ENCODE results near the gene ZMIZ2.

The ZMIZ2 gene

DNA sequence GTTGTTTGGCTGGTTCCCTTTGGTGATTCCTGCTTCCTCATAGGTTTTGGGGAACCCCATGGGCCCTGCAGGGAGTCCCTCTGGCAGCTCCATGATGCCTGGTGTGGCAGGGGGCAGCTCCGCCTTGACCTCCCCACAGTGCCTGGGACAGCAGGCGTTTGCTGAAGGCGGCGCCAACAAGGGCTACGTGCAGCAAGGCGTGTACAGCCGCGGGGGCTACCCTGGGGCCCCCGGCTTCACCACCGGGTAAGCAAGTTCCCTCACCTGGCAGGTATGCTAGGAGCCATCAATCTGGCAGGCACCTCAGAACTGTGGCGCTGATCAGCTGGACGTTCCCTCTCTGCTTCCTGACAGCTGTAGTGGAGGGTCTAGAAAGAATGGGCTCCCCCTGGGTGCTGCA lies 8.3 kb downstream of the ZMIZ2 start:
- DNase-seq, result no peak

DNA sequence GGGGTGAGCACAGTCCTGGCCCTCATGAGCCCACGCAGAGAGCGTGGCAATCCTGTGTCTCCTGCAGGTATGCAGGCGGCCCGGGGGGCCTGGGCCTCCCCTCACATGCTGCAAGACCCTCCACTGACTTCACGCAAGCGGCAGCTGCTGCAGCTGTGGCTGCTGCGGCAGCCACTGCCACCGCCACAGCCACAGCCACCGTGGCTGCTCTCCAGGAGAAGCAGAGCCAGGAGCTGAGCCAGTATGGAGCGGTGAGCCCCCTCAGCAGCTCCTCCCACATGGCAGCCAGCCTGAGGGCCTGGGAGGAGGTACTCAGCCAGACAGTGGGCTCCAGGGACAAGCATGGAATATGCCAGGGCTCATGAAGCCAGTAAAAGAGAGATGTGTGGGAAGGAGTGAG lies 8.7 kb downstream of the ZMIZ2 start:
- peak in 31 of 58 donors; percentile 16 to 65 (median 37) for DNase-seq

DNA sequence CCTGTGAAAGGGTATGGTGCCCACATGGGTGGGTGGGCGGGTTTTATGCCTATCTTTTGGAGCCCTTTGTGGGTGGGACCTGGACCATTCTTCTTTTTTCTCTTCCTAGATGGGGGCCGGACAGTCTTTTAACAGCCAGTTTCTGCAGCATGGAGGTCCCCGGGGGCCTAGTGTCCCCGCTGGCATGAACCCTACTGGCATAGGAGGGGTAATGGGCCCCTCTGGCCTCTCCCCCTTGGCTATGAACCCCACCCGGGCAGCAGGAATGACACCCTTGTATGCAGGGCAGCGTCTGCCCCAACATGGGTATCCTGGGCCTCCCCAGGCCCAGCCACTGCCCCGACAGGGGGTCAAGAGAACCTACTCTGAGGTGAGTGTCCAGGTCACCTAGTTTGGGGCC lies 9.1 kb downstream of the ZMIZ2 start:
- no peak for DNase-seq

DNA sequence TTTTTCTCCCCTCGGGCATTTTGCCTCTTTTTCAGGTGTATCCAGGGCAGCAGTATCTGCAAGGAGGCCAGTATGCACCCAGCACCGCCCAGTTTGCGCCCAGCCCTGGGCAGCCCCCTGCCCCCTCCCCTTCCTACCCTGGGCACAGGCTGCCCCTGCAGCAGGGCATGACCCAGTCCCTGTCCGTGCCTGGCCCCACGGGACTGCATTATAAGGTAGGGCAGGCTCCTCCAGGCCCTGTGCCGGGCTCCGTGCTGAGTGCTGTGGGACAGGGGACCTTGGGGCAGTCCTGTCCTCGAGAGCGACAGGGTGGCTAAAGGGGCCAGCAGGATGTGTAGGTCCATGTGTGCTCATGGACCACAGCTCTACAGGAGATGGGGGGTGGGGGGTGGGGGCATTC lies 10.6 kb downstream of the ZMIZ2 start:
- DNase-seq, result no peak

DNA sequence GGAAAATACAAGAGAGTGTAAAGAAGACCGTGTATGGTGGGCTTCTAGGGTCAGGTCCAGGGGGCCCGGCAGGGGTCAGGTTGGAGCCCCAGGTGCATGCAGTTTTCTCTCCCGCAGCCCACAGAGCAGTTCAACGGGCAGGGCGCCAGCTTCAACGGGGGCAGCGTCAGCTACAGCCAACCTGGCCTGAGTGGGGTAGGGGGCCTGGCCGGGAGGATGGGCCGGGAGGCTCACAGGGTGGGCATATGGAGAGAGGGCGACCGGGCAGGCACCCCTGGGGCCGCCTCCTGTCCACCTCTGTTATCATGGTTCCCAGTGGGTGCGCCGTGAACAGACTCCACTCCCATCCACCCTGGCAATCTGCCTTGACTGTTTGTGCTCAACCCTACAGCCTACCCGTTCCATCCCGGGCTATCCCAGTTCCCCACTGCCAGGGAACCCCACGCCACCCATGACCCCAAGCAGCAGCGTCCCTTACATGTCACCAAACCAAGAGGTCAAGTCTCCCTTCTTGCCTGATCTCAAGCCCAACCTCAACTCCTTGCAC lies 11.5 kb downstream of the ZMIZ2 start:
- DNase-seq, result no peak

DNA sequence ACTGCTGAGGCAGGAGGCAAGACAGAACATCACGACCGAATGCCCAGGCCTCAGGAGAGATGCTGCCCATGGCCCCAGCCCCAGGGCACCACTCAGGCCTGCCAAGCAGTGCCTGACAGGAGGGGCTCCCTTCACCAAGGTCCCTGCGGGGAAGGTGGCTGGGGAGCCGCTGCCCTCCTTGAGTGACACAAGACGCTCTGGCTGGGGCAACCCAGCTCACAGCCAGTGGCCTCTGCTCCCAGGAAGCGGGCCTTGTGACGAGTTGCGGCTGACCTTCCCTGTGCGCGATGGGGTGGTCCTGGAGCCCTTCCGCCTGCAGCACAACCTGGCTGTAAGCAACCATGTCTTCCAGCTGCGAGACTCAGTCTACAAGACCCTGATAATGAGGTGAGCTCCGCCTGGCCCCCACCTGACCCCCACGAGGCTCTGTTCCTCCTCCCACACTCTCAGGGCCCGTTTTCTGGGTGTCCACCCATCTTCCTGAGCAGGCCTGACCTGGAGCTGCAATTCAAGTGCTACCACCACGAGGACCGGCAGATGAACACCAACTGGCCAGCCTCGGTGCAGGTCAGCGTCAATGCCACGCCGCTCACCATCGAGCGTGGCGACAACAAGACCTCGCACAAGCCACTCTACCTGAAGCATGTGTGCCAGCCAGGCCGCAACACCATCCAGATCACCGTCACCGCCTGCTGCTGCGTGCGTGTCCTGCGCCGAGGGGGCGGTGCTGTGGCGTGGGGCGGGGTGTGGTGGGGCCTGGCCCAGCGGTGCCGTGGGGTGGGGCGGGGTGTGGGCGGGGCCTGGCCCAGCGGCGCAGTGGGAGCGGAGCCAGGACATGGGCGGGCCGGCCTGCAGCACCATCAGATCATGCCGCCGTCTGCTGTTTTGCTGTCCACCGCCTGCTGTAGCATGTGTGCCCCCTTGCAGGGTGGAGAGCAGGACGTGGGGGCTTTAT lies 12.8 kb downstream of the ZMIZ2 start:
- DNase-seq, result no peak

DNA sequence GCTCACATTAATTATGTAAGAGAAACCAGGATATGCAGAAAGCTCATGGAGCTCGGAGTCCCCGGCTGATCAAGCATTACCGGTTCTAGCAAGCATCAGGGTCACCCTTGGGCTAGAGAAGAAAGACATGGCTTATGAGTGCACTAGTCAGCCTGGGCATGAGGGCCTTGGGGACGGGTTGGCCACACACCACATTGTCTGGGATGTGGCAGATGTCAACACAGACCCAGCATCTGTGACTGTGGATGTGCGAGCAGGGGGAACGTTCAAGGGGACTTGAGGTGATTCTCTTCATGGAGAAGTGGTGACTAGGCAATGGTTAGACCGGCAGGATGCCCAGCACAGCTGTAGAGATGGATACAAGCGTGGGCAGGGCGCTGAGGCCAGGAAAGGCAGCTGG lies 13.7 kb downstream of the ZMIZ2 start:
- DNase-seq, result no peak

DNA sequence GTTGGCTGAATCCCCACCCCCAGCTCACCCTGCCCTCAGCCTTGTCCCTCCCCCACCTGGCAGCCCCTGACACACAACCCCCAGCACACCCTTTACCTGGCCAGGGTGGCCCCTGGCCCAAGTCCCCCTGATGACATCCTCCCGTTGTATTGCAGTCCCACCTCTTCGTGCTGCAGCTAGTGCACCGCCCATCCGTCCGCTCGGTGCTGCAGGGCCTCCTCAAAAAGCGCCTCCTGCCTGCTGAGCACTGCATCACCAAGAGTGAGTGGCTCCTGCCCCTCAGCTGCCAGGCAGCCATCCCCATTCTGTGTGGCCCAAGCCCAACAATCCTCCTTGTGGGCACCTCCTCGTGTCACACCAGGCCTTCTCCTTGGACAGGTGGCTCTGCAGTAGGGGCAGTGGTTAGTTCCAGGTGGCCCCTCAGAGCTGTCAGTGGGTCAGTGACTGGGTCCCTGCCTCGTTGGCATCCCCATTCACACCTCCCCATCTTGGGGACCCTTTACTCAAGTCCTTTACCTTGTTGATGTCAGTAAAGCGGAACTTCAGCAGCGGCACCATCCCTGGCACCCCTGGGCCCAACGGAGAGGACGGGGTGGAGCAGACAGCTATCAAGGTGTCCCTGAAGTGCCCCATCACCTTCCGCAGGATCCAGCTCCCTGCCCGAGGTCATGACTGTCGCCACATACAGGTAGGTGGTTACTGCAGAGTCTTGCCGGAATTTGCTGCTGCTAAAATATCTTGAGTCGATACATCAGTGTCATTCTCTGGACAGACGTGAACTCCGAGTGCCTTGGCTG lies 14.3 kb downstream of the ZMIZ2 start:
- no peak for DNase-seq

DNA sequence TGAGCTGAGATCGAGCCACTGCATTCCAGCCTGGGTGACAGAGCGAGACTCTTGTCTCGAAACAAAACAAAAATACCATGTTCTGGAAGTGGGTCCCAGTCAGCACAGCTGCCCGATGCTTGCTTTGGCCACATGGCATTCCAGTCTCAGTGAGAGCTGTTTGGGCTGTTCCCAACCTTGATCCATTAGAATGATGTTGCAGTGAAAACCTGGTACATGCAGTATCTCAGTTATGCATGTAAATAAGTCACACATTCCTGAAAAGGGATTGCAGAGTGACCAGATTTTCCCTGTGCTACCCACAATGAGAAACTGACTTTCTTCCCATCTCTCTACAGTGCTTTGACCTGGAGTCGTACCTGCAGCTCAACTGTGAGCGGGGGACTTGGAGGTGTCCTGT lies 15.4 kb downstream of the ZMIZ2 start:
- DNase-seq, result no peak

DNA sequence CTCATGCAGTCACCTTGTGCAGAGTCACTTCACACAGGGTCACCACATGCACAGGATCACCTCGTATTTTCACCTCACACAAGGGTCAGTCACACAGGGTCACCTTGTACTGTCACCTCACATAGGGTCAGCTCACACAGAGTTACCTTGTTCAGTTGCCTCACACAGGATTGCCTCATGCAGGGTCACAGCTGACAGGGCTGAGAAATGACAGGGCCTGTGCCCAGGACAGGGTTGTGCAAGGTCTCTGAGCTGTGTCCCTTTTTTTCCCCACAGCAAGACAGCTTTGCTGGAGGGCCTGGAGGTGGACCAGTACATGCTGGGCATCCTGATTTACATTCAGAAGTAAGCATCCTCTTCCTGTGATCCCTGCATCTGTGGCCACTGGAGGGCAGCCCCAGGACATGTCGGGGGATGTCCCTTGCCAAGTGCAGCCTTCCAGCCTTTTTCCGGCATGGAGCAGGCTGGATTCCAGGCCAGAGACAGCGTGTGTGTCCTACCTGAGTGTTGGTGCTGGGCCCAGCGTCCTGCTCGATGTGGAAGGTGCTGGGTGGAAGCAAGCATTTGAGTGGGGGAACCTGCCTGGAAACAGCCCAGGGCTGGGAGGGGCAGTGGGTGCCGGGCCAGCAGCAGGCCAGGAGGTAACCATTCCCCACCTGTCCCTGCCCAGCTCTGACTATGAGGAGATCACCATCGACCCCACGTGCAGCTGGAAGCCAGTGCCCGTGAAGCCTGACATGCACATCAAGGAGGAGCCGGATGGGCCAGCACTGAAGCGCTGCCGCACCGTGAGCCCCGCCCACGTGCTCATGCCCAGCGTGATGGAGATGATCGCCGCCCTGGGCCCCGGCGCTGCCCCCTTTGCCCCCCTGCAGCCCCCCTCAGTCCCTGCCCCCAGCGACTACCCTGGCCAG lies 16.3 kb downstream of the ZMIZ2 start:
- DNase-seq, result peak in 6 of 58 donors; percentile 14 to 45 (median 40)

DNA sequence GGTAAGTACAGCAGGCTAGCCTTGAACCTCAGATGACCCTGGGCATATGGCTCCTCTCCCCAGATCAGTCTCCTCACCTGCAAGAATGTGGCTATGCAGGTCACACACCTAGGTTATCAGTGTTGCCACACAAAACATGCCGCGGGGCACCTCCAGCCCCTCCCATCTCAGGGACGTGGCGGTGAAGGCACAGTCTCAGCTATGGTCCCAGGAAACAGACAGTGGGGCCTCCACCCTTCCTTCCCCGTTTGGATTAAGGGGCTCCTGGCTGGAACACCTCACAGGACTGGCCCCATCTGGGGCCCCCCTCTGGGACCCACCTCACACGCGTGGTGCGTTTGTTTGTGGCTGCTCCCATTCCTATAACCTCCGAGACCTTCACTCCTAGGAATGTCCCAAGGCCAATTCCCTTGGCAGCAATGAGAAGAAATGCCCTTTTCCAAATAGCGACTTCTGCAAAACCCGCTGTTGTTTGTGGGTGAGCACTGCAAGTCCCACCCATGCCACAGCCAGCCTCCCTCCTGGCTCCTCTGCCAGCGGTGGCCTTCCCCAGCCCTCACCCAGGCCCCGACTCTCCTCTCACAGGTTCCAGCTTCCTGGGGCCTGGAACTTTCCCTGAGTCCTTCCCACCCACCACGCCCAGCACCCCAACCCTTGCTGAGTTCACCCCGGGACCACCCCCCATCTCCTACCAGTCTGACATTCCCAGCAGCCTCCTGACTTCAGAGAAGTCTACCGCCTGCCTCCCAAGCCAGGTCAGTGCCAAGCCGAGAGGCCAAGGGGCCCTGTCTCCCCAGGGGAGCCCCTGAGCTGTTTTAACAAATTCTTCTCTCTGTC lies 17.1 kb downstream of the ZMIZ2 start:
- no peak for DNase-seq

DNA sequence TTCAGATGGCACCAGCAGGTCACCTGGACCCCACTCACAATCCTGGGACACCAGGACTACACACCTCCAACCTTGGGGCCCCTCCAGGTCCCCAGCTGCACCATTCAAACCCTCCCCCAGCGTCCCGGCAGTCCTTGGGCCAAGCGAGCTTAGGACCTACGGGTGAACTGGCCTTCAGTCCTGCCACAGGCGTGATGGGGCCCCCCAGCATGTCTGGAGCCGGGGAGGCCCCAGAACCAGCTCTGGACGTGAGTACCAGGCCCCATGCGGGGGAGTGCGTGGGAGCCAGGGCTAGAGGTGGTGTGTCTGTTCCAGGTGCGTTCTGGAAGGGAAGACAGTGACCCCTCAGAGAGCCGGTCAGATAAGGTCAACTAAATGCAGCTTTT lies 17.8 kb downstream of the ZMIZ2 start:
- DNase-seq, result no peak

DNA sequence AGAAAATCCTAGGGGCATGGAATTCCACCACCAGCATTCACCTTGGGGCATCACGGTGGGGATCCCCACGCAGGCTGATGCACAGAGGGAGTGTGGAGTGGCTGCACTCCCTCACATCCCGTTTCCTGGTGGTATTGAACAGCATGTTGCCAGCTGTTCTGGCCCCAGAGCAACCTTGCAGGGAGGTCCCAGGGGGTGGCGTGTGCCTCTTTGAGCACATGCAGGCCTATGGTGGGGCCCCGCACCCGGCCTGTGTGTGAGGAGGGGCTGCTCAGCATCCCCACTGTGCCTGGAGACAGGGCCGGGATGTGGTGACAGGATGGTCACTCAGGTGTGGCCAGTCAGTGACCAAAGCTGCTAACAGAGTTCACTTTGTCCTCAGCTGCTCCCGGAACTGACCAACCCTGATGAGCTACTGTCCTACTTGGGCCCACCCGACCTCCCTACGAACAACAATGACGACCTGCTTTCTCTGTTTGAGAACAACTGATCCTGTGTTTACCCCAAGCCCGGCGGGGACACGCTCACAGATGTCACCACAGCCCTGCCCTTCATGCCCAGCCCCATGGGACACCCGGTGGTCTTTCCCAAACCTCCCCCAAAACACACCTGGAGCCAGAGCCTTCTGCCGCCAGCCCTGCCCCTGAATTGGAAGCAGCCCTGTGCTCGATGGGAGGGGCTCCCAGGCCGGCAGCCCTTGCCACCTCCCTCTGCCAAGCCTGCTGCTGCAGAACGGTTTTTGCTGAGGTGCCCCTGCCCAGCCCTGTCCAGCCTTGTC lies 18.7 kb downstream of the ZMIZ2 start:
- DNase-seq, result peak in 21 of 58 donors; percentile 15 to 71 (median 51)

DNA sequence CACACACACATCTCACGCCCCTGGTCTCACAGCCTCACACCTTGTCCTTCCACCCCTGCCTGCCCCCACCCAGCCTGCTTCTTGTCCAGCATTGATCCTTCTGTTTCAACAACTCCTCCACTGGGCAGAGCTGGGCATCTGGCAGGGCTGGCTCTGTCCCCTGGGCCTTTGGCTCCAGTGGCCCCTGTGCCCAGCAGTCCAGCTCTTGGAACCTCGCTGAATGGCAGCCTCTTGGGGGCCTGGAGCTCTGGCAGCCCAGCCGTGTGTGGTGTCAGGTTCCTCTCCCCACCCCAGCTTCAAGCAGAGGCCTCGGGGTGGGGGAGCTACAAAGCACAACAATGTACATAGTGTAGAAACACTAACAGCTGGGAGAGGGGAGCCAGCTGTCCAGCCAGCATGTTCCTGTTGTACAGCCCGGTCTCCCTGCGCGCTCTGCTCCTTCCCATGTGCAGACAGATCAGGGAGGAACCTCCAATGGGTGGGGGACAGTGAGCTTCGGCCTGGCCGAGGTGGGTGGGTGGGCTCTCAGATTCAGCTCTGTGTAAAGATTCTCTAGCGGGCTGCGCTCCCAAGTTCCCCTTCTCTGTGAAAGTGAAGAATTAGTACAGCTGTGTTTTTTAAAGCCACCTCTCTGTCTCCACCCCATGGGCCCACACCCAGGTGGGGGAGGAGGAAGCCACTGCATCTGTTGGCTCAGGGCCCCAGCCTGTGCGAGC lies 19.4 kb downstream of the ZMIZ2 start:
- peak in 36 of 58 donors; percentile 20 to 84 (median 56) for DNase-seq

DNA sequence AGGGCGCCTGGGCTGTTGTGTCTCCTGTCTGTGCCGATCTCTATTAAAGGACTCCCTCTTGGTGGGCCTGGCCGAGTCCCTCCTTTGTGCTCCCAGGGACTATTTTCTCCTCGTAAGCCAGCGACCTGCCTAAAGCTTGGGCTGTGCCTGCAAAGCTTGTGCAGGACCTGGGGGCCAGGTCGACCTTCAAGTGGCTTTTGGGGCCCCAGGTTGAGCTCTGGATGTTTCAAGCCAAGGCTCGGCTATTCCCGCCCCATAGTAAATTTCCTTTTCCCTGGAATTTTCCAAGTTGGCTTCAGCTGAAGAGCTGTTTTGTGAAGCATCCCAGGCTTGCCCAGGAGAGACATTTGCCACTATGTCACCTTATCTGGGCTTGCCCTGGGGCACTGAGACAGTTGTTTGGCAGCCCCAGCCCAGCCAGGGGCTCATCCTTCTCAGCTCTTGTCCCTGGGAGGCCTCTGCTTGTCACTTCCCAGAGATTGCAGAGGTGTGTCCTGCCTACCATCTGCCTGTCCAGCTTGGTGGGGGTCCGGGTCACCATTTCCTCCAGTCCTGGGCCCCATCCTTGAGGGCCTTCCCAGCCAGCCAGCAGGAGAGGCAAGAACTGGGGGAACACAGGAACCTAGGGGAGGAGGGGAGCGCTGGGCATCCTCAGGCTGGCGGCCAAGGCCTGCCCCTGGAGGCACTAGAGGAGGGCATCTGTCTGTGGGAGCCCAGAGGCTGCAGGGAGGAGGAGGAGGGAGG lies 20.2 kb downstream of the ZMIZ2 start:
- DNase-seq, result peak in 12 of 58 donors; percentile 20 to 58 (median 33)

DNA sequence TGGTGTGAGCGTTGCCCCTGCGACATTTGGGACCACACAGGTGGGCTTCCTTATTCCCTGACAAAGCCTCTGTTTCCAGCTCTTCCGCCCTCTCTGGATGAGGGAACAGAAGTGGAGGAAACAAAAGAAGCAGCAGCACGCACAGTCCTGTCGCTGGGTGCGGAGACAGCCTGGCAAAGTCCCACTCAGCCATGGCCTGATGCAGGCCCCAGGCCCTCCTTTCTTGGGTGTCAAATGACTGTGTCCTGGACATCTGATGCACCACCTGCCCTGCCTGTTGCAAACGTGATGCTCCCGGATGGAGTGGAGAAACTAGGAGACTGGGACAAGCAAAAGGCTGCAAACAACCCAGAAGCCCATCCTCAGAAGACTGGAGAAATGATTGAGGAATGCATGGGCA lies 20.7 kb downstream of the ZMIZ2 start:
- no peak for DNase-seq

DNA sequence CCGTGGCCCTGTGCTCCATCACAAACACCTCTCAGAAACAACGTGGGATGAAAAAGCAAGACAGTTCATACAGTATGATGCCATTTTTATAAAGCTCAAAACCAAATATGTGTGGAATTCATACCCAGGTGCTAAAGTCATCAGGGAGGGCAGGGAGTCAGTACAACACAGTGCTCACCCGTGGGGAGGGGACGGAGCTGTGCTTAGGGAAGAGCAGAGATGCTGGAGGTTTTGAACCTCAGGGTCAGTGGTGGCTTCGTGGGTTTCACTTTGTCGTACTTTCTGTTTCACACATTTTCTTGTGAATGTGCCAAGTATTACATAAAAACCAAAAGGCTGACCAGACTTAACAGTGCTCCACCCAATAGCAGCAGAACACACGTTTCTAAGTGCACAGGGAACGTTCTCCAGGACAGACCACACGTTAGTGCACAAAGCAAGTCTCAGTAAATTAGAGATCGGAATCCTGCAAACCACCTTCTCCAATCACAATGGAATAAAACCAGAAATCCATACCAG lies 21.2 kb downstream of the ZMIZ2 start:
- DNase-seq, result no peak

DNA sequence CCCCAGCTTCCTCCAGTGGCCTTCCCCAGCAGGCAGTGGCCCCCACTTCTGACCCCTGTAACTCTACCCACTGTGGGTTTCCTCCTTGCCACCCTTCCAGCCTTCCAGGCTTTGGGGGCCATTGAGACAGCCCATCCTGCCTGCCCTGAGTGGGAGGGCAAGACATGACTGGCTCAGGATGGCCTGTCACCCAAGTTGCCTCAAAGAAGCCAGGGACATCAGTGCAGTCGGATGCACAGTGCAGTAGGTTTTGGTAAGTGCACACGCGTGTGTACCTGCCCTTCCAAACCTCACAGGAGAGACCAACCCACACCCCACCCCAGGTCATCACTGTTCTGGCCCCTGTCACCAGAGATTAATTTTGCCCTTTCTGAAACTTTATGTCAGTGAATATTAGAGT lies 22.7 kb downstream of the ZMIZ2 start:
- DNase-seq, result no peak

Measured in anterior cingulate cortex (tissue), 58 donors.